ENCODE measurements around the gene LRRC10B.
A peak's percentile ranks its signal among the peaks of the same experiment; 100 is the strongest.

The LRRC10B gene

DNA sequence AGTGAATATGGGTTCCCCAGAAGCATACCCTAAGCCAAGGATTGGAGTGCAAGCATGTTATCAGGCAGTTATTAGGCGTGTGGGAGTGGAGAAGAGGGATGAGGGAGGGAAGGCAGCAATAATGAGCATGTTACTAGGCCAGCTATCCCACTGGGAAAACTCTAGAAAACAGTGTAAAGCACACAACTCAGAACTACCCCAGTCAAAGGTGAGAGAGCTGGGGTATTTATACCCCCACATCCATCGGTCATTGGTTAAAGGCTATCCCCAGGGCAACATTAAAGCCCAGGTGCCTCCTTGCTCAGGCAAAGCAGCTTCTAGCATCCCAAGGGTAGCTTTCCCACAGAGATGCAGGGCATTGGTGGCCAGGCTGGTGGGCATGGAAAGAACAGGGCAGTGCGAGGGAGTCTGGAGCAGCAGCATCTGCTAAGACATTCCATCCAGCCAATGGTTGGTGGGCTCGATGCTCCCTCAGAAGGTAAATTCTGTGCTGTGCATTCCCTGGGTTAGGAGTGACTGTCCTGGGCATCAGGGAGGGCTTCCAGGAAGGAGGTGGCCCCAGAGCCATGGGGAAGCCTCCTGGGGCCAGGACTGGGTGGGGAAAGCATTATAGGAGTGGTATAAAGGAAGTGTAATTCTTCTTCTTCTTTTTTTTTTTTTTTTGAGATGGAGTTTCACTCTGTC lies 21.1 kb upstream of the LRRC10B start:
- DNase-seq, result no peak

DNA sequence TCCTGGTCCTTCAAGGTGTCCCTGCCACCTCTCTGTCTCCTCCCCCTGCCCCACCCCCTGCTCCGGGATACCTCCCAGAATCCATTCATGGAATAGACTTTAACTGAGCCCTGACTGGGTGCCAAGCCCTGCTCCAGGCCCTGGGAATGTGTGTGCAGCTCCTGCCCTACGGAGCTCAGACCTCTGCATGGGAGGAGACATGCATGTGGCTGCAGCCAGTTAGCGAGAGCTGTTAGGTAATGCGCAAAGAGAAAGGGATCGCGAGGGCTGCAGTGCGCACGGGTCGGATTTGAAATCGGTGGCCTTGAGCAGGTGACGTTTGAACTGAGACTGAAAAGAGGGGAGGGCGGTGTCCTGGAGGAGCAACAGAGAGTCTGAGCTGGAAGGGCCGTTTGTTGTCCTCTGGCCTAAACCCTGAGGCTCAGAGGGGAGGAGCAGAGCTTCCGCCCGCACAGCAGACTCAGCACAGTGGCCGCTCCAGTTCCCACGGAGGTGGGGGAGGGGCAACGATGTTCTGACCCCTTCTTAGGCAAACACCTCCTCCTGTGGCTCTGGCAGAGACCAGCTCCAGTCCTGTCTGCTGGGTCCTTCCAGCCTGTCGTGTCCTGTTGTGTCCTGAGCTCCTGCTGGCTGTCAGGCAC lies 19.8 kb upstream of the LRRC10B start:
- DNase-seq, result no peak

DNA sequence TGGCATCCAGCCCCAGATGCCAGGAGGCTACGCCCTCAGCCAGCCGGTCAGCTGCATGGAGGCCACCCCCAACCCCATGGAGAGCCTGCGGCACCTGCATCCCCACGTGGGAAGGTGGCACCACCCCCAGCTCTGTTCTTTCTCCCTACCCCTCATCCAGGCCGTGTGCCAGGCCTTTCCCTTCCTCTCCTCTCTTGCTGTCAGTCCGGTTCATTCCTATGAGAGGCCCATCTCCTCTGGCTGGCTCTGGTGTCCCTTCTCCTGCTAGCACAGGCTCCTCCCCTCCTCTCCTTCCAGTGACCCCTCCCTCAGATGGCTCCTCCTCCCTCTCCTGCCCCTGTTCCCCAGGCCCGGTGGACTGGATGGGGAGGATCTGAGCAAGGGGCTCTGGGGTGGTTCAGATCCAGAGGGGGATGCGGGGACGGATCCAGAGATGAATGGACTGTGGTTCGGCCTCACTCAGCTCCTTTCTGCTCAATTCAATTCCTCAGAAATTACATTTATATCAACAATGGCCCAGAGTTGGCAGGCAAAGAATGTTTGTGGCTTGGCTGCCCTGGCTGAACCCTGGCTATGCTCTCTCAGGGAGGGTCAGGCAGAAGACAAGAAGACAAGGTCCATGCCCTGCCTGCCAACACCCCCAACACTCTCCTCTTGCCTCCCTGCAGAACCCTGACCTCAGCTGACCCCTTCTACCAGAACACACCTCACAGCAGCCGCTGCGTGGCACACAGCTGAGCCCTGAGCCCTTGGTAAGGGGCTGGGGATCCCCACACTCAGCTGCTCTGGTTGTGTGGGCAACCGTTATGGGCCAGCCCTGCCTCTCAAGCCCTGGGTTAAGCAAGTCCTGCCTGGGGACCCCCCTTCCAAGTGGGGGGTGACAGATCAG lies 18.5 kb upstream of the LRRC10B start:
- DNase-seq, result no peak

DNA sequence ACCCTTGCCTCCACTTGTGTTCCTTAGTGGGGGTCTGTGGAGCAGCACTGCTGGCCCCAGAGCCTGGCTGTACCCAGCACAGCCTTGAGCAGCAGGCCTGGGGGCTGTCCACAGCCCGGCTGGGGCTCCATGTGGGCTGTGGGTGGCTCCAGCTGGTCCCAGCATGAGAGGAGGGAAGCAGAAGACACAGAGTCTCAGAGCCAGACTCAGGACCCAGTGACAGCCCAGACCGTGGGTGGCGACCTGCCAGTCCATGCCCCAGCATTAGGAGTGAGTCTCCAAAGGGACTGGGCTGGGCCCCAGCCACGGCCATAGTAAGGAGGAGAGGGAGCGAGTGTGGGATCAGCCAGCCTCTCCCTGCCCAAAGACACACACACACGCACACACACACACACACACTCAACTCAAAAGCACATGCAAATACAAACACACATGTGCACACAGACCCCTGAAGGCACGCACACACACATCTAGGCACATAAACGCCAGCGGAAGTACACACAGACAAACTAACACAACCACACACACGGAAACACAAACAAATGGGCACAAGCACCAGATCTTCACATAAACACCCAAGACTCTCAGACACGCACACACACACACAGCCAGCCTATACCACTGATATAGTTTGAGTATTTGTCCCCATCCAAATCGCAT lies 16.7 kb upstream of the LRRC10B start:
- no peak for DNase-seq

DNA sequence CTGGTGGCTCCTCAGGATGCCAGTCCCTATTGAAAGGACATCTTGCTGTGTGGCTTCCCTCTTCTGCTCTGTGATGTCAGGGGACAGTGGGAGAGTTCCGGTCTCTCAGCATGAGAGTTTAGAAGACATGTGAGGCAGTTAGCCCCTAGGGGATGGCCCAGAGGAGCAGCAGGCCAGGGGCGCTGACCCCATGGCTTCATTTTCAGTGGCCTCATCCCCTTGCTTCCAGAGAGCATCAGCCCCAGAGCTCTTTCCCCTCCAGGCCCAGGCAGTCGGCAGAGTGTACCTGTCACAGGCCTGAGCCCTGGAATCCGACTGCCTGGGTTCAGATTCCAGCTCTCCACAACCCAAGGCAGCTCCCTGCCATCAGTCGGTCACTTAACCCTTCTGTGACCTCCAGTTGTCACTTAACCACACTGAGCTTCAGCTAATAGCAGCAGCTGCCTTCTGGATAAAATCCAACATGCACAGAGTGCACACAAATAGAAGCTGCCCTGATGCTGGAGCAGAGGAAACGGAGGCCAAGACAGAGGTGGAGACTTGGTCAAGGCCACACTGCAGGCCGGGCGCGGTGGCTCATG lies 14.1 kb upstream of the LRRC10B start:
- DNase-seq, result no peak

DNA sequence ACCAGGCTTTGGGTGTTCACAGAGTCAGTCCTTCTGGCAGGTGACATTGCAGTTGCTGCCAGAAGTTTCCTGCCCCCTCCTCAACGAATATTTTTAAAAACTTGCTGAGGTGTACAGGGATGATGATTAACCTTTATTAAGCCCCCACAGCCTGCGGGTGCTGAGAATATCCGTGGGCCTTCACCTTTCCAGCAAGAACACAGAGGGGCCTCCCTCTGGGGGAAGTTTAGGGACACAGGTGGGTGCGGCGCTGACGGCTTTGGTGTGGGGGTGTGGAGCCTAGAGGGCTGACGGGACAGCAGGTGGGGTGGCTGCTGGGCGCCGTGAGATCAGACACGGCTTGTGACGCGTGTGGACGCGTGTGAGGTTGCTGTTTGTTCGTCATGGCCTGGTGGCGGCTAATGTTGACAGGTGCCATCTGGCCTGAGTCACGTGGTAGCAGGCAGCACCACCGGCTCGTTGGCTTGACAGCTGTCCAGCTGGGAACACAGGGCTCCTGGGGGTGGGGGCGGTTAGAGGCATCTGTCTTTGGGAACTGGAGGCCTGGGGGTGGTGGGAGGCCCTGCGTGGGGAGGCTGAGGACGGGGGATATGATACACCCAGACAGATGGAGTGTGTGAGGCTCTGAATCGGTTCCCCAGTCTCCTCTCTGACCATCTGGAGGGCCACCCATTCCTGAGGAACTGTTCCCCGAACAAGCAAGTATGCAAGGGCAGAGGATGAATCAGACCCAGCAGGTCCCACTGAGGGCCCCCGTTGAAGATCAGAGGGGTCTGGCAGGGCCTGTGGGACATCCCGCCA lies 12.5 kb upstream of the LRRC10B start:
- DNase-seq, result no peak

DNA sequence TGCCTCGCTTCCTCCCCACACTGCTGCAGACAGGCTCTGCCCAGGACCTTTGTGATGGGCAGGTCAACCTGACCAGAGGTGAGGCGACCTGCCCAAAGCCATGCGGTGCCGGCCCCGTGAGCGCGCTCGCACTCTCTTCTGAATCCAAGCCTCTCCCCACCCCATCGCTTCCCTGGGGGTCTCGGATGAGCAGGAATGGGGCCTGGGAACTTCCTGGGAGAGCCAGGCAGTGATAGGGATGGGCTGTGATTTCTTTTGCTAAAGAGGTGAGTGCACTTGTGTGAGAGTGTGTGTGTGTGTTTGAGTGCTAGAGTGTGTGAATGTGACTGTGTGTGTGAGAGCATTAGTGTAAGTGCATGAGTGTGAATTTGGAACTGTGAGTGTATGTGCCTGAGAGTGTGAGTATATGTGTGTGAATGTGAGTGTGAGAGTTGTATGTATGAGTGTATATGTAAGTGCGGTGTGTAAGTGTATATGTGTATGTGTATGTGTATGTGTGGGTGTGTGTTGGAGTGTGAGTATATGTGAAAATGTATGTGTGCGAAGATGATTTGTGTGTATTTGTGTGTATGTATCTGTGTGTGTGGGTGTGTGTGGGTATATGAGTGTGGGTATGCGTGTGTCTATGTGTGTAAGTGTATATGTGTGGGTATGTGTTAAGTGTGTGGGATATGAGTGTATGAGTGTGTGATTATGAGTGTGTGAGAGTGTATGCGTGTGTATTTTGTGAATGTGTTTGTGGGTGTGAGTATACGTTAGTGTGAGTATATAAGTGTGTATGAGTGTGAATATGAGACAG lies 11.7 kb upstream of the LRRC10B start:
- no peak for DNase-seq

DNA sequence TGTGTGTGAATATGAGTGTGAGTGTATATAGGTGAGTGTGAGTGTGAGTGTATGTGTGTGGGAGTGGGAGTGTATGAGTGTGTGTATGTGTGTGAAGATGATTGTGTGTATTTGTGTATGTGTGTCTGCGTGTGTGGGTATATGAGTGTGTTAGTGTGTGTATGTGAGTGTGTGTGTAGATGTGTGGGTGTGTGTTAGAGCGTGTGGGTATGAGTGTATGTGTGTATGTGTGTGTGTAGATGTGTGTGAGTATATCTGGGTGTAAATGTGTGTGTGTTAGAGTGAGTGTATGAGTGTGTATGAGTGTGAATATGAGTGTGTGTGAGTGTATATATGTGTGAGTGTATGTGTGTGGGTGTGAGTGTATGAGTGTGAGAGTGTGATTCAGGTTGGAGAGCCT lies 11.1 kb upstream of the LRRC10B start:
- DNase-seq, result no peak

DNA sequence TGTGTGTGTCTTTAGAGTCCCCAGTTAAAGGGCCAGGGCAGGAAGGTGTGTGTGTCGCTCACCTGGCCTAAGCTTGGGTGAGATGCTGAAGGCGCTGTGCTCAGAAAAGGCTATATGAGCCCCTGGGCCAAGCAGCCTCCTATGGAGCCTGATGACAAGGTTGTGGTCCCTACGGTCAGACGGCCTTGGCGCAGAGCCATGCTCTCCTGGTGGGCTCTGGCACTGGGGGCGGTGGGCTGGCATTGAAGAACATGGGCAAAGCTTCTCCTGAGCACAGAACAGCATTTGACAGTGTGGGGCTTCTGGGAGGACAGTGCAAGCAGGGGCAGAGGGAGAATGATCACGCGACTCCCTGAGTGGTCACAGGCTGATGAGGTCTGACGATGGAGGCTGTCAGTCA lies 10.7 kb upstream of the LRRC10B start:
- DNase-seq, result no peak

DNA sequence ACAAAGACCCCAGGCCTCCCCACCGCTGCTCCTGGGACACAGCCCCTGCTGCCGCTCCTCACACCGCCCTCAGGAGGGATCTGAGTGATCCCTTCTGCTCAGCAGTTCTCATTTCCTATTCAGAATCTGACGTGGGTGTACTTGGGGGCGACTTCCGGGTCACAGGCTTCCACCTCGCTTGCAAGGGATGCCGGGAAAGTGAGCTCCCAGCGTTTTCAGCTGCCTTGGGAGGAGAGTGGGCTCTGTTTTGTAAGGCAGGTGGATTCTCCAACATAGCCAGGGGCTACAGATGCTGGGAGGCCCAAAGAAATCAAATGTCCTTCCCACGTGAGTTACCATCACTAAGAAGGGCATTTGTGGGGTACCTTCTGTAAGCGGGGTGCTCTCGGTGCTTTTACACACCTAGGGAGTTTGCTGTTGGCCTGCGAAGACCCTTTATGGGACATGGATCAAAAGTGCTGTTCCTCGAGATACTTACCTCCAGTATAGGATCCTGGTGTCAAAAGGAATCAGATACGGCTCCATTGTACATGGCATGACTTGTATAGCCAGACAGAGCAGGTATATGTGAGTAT lies 9.7 kb upstream of the LRRC10B start:
- no peak for DNase-seq

DNA sequence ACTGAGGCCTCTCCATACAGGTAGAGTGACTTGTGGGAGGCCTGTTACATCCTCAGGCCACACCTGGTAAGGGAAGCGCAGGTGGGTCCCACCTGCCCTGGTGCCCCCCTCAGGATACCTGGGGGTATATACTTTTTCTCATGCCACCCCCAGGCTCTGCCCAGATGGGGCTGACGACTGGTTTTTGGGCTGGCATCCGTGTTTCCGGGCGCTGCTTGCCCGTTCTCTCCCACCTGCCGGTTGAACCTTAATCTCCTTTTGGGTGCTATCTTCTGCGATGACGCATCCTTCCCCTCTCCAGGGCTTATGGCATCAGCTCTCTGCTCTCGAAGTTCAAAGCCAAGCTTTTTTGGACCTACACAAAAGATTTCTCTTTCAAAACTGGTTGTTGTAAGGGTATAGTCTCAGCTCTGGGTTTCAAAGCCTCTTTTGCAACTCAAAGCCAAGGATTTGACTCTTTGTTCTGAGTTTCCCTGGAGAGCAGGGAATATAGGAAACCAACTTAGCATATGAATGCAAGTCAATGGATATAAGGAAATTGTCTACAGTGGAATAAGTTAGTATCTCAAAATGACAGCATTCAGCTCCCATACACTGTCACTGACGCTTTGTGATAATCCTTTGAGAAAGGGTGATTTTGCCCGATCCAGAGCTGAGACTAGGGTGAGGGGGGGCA lies 8.6 kb upstream of the LRRC10B start:
- no peak for DNase-seq

DNA sequence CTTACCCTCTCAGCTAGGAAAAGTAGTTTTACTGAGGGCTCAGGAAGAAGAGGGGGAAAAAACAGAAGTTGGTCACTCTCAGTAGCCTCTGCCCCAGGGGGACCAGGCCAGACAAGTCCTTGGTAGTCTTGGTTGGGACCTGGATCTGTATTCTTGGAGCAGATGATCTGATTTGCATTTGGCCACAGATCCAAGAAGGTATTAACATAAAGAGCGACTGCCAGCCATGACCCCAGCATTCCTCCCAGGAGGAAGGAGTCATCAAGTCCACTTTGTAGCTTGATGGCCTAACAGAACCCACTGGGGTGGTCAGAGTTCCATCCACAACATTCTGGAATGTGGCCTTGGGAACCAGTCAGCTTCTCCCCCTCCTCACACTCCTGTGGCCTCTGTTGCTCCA lies 6.0 kb upstream of the LRRC10B start:
- DNase-seq, result no peak

DNA sequence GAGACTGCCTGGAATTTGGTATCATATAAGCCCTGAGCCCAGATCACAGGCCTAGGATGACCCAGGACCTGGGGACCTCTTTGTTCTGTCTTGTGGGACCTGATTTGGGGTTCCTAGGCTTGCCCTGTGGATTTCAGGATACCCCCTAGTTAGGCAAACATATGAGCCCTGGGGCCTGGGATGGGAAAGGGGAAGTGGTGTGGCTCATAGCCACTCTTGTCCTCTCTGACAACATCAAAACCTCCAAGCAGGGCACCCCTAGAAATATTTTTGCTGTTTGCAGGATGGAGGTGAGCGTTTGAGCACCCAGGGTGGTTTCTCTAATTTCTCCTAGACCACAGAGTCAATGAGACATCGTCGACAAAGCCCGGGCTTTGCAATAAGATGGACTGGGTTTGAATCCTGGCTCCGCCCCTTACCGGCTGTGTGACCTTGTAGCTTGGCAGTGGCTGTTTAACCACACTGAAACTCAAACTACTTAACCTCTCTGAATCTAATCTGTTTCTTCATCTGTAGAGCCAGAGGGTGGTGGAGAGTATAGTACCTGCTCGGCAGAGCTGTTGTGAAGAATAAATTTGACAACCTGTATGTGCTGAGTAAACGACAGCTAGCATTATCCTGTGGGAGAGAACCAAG lies 5.3 kb upstream of the LRRC10B start:
- no peak for DNase-seq

DNA sequence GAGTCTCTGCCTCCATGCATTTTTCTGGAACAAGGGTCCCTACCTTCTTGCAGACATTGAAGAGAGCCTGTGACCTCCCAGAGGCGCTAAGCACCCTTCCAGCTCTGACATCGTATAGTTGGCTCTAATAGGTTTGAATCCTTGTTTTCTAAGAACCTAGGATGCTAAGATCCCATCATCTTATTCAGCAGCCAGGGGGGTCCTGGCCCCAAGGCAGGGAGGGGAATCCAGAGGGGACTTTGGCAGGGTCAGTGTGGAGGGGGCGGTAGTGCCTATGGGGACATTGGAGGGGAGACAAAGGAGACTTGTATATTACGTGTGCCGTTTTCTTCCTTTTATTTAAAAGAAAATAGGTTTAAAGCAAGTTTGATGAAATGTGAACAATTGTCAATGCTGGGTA lies 3.4 kb upstream of the LRRC10B start:
- no peak for DNase-seq

DNA sequence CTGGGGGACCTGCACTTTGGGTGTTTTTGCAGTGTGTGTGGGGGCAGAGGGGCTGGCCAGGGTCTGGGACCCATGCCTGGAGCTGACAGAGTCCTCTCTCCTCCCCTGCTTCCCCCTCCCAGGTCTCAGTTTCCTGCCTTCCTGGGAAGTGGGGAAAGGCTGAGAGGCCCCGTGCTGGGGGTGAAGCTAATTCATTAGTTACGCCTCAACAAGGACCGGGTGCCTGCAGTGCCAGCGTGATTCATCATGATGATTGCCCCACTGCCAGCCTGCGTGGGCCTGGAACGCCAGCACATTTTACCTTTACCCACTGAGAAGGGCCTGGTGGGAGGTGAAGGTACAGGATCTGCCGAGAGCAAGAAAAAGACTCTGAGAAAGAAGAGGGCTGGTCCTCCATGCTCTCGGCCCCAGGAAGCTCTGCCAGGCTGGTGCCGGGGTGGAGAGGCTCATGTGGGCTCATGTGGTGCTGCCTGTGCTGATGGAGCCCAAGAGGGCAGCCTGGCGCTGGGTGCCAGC lies 2.9 kb upstream of the LRRC10B start:
- no peak for DNase-seq

DNA sequence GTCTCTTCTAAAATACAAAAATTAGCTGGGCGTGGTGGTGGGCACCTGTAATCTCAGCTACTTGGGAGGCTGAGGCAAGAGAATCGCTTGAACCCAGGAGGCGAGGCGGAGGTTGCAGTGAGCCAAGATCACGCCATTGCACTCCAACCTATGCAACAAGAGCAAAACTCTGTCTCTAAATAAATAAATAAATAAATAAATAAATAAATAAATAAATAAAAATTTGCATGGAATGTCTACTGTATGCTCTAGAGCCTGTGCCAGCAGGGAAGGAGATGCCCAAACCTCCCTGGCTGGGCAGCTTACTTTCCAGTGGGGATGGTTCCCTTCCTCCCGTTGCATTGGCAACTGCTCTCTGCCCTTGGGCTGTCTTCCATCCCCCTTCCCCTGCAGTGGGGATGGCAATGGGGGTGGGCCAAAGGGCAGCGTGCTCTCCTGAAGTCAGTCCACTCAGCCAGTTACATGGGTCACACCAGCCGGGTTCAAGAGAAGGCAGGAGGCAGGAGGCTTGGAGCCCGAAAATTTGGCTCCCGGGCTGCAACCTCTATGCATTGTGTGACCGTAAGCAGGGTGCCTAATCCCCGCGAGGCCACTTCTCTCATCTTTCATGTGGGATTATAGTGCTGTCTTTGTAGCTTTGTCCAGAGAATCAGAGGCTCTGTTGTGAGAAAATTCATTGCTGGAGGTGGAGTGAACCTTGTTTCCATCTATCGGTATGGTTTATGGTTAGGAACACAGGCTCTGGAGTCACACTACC lies 1.4 kb upstream of the LRRC10B start:
- DNase-seq, result no peak

DNA sequence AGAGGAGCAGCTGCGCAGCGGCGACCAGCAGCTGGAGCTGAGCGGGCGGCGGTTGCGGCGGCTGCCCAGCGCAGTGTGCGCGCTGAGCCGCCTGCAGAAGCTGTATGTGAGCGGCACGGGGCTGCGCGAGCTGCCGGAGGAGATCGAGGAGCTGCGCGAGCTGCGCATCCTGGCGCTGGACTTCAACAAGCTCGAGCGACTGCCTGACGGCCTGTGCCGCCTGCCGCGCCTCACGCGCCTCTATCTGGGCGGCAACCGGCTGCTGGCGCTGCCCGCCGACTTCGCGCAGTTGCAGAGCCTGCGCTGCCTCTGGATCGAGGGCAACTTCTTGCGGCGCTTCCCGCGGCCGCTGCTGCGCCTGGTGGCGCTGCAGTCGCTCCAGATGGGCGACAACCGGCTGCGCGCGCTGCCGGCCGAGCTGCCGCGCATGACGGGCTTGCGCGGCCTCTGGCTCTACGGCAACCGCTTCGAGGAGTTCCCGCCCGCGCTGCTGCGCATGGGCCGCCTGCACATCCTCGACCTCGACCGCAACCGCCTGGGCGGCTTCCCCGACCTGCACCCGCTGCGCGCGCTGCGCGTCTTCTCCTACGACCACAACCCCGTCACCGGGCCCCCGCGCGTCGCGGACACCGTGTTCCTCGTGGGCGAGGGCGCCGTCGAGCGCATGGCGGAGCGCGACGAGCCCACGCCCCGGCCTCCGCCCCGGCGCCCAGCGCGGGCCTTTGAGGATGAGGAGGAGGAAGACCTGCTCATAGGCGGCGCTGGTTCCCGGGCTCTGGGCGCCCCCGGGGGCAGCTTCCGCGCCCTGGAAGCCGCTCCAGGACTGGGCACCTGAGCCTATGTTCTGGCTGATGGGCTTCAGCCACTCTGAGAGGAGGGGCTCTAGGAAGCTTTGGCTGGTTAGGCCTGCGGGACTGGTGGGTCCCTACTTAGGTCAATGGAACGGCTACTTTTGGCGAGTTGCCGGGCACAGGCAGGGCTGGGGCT lies 787 bp downstream of the LRRC10B start:
- peak; percentile 74 to 76 for DNase-seq

All from inflammatory macrophage treated with lipopolysaccharide for 1 hour (primary cell).